Rectal smooth muscle tissue (tissue), 1 donor: ENCODE data around the gene CXCR4.
"Not testable (repeated sequence)": the region's sequence is repeated elsewhere in the genome, so short reads cannot be mapped to it uniquely, and the experiment has no call there.

Experiments
- H3K27ac ChIP-seq: one replicate; pipeline ENCODE4 v1.7.0; 2013; ENCODE audit warnings: low read depth, low read length, inconsistent platforms
- H3K27me3 ChIP-seq: one replicate; pipeline ENCODE4 v1.7.0; 2013; ENCODE audit warnings: low read length; ENCODE audit not compliant: control insufficient read depth, insufficient read depth
- H3K36me3 ChIP-seq: one replicate; pipeline ENCODE4 v1.7.0; 2013; ENCODE audit warnings: low read length; ENCODE audit not compliant: control insufficient read depth, insufficient read depth
- H3K4me1 ChIP-seq: one replicate; pipeline ENCODE4 v1.7.0; 2013; ENCODE audit warnings: low read length; ENCODE audit not compliant: control insufficient read depth, insufficient read depth
- H3K4me3 ChIP-seq: one replicate; pipeline ENCODE4 v1.7.0; 2013; ENCODE audit warnings: low read length
- H3K9ac ChIP-seq: one replicate; pipeline ENCODE4 v1.7.0; 2013; ENCODE audit warnings: low read length

CXCR4 gene

DNA sequence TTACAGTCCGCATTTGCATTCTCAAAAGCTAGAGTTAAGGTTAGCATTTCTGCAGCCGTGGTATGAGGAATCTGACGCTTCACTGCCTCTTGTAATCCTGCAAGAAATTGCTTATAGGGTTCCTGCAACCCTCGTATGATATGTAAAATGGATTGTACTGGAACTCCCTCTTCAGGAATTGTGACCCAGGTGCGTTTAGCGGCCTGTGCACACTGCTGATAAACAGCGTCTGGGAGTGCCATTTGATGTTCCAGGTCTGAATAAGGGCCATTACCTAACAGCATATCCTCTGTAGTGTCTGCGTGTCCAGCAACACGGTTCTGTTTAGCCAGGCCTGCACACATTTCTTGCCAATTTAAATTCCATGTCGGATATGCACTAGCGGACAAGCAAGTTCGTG, 42.5 kb downstream of the CXCR4 start:
- no peak overlapping the region for H3K9ac ChIP-seq
- no peak overlapping the region for H3K27ac ChIP-seq
- H3K4me1 ChIP-seq, result no peaks in the 10 kb centered on the region
- H3K27me3 ChIP-seq, result no peaks in the 10 kb centered on the region
- no peak overlapping the region for H3K4me3 ChIP-seq
- H3K36me3 ChIP-seq, result no peaks in the 10 kb centered on the region

DNA sequence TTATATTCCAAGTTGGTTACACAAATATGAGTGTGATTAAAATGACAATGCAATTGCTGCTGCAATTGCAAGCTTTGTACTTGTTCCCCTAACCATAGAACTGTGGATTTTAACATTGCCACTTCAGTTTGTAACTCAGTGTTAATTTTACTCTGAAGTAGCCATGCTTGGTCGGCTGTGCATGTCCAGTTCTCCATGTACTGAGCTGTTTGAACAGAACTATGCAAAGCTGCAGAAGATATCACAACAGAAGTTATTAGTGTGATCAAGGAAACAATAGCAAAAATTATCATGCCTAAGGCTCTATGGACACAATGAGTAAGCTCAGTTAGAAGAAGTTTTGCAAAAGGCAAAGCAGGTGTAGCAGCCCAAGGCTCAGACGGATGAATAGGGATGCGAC, 45.3 kb downstream of the CXCR4 start:
- Histone ChIP-seq H3K27ac (no peak overlapping the region), H3K27me3 (no peaks in the 10 kb centered on the region), H3K36me3 (no peaks in the 10 kb centered on the region), H3K4me1 (no peaks in the 10 kb centered on the region), H3K9ac (no peak overlapping the region), H3K4me3 (no peak overlapping the region)

DNA sequence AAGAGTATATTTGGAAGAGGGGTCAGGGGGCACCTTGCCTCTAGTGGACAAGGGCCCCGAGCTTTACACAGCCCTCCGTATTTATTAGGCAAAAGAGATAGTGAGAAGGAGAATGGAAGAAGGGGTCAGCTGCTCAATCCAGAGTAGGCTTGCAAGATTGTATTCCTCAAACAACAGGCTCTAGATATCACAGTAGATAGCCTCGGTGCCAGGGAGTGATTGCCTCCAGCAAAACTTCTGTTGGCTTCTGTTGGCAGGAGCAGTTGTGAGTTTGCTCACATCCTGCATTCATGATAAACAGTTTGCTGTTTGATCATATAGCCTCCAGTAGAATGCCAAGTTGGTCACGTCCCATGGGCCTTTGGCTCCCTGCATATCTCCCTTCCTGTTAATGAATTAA, 46.1 kb downstream of the CXCR4 start:
- not testable (repeated sequence) for H3K36me3 ChIP-seq, H3K9ac ChIP-seq, H3K4me1 ChIP-seq

DNA sequence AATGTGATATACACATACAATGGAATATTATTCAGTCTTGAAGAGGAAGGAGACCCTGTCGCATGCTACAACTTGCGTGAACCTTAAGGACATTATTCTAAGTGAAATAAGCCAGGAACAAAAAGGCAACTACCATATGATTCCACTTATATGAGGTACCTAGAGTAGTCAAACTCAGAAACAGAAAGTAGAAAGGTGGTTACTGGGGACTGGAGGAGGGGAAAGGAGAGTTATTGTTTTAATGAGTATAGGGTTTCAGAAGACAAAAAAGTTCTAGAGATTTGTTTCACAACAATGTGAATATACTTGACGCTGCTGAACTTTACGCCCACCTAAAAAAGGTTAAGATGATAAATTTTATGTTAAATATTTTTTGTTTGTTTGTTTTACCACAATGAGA, 47.0 kb downstream of the CXCR4 start:
- Histone ChIP-seq H3K27ac (no peak overlapping the region), H3K4me1 (no peaks in the 10 kb centered on the region), H3K27me3 (no peaks in the 10 kb centered on the region), H3K9ac (no peak overlapping the region), H3K36me3 (no peaks in the 10 kb centered on the region), H3K4me3 (no peak overlapping the region)

More for the DNA sequence above, 46.1 kb downstream of the CXCR4 start:
- not testable (repeated sequence) for H3K27me3 ChIP-seq, H3K27ac ChIP-seq, H3K4me3 ChIP-seq

DNA sequence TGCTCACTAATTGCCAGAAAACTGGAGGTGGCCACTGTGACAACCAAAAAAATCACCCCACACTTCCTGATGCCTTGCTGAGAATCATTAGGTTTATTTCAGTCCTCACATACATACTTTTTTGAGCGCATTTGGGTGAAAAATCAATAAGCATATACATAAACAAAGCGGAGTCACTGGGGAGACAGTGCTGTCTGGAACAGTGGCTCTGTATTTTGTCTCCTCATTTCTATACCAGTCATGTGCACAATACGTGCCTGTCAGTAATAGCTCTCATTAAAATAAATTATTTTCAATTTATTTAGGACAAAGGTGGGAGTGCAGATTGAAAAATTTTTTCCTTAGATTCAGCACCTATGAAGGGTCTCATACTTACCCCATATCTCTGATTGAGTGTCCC, 48.2 kb downstream of the CXCR4 start:
- Histone ChIP-seq H3K27ac (no peak overlapping the region), H3K4me1 (no peaks in the 10 kb centered on the region), H3K36me3 (no peaks in the 10 kb centered on the region), H3K4me3 (no peak overlapping the region), H3K27me3 (no peaks in the 10 kb centered on the region), H3K9ac (no peak overlapping the region)

DNA sequence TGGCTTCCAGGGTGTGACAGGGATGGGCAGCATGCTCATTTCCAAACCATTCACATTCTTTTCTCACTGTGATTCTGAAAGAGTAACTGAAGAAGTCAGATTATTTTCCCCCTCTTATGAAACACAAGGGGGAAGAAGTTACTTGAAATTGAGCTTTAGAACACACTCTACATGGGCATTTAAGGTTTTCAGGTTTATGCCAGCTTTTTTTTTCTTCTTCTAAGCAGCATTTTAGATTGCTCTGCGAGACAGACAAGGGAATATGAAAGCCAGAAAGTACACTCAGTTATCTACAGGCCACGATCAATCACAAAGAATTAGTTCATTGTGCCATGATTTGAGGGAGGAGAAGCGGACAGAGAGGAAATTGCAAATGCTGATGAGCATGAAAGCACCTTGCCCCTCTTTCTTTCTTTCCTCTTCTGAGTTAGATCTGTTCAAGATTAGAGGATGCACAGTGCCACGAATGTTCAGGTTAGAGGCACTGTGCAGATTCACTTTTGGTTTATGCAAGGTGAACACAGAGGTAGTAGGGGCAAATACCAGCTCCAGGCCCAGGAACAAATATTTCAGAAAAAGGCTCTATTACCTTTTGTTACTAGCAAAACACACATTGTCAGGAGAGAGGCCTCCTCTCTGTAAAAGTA, 49.2 kb downstream of the CXCR4 start:
- Histone ChIP-seq H3K27me3 (no peaks in the 10 kb centered on the region), H3K27ac (no peak overlapping the region), H3K4me1 (no peaks in the 10 kb centered on the region), H3K36me3 (no peaks in the 10 kb centered on the region), H3K9ac (no peak overlapping the region), H3K4me3 (no peak overlapping the region)

DNA sequence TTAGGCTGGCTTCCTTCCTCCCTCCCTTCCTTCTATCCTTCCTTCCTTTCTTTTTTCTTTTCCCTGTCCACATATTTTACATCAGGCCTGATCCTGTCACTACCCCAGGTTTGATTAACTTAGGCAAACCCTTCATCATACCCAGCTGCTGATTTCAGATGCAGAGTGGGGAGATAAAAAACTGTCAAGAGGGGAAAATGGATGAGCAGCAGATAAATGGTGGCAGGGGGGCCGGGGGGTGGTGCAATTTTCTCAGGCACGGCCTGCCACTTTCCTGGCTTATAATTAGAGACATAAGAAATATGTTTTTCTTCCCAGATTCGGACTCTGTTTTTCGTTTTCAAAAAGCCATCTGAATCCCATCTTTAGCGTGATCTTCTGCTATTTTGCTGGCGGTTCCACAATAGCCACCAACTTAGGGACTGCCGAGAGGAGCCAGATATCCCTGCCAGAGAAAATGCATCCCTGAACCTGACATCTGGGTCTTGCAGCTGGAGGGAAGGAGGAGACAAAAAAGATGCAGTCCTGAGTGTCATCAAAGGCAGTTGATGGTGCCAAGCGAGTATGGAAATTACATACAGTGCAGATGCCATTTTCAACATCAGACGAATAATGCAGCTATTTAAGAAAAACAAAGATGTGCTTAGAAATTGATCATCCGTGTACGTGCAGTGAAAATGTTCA, 49.9 kb downstream of the CXCR4 start:
- Histone ChIP-seq H3K4me3 (no peak overlapping the region), H3K36me3 (no peaks in the 10 kb centered on the region), H3K27me3 (no peaks in the 10 kb centered on the region), H3K9ac (no peak overlapping the region), H3K4me1 (no peaks in the 10 kb centered on the region), H3K27ac (no peak overlapping the region)

DNA sequence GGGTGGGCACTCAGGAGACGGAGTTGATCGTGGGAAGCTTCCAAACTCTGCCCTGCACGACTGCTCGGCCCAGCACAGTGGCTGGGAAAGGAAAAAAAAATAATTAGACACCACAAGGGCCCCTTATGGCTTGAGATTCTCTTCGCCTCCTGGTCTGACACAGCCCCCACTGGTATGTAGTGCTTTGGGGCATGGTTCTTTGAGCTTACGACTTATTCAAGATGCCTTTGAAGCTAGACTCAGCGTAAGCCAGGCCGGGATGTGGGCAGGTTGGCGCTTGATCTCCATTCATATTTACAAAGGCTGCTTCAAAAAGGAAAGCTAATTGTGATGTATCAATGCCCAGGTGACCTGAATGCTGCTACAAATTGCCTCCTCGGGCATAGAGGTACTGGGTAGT, 50.5 kb downstream of the CXCR4 start:
- H3K9ac ChIP-seq, result no peak overlapping the region
- no peaks in the 10 kb centered on the region for H3K36me3 ChIP-seq
- no peak overlapping the region for H3K27ac ChIP-seq
- no peaks in the 10 kb centered on the region for H3K27me3 ChIP-seq
- no peaks in the 10 kb centered on the region for H3K4me1 ChIP-seq
- no peak overlapping the region for H3K4me3 ChIP-seq

DNA sequence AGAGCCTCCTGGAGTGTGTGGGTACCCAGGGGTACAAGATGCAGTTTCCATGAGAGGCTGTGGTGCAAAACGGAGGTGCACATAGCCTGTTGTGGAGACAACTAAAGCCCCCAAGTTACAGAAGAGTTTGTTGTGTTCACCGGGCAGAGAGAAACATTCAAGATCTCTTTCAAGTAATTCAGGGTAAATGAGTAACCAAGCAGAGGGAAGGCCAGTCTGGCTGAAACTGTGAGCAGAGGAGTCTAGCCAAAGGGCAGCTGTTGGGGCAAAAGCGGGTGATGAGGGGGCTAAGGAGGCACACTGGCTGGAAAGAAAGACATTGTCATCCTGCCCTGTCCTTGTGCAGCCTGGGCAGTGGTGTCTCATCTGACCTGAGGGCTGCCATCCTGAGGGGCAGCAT, 52.0 kb downstream of the CXCR4 start:
- no peaks in the 10 kb centered on the region for H3K4me1 ChIP-seq
- no peaks in the 10 kb centered on the region for H3K27me3 ChIP-seq
- no peak overlapping the region for H3K4me3 ChIP-seq
- no peaks in the 10 kb centered on the region for H3K36me3 ChIP-seq
- no peak overlapping the region for H3K9ac ChIP-seq
- H3K27ac ChIP-seq, result no peak overlapping the region

DNA sequence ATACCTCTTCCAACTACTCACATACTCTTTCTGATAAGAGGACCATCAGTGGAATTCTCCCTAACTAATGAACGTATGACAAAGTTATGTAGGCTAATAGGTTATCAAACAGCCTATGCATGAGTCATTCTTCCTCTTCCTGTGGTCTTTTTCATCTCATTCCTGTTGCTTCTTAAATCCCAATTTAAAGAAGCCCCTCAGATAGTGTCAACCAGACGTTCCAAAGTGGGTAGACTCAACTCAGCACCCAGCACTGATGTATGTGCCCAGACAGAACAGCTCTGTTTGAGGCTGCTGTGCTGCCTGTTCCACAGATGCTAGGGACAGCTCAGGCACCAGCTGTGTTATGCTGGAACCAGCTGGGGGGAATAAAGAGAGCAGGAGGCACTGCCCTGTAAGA, 52.6 kb downstream of the CXCR4 start:
- Histone ChIP-seq H3K27me3 (no peaks in the 10 kb centered on the region), H3K27ac (no peak overlapping the region), H3K9ac (no peak overlapping the region), H3K36me3 (no peaks in the 10 kb centered on the region), H3K4me3 (no peak overlapping the region), H3K4me1 (no peaks in the 10 kb centered on the region)
